ENCODE measurements around the gene SEMA6B. TPM values are rescaled to one million over a fixed set of nuclear protein-coding genes. Genes with fewer than 3 reads are reported as not detected.

SEMA6B gene, protein sequence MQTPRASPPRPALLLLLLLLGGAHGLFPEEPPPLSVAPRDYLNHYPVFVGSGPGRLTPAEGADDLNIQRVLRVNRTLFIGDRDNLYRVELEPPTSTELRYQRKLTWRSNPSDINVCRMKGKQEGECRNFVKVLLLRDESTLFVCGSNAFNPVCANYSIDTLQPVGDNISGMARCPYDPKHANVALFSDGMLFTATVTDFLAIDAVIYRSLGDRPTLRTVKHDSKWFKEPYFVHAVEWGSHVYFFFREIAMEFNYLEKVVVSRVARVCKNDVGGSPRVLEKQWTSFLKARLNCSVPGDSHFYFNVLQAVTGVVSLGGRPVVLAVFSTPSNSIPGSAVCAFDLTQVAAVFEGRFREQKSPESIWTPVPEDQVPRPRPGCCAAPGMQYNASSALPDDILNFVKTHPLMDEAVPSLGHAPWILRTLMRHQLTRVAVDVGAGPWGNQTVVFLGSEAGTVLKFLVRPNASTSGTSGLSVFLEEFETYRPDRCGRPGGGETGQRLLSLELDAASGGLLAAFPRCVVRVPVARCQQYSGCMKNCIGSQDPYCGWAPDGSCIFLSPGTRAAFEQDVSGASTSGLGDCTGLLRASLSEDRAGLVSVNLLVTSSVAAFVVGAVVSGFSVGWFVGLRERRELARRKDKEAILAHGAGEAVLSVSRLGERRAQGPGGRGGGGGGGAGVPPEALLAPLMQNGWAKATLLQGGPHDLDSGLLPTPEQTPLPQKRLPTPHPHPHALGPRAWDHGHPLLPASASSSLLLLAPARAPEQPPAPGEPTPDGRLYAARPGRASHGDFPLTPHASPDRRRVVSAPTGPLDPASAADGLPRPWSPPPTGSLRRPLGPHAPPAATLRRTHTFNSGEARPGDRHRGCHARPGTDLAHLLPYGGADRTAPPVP
- 6.4 TPM for total RNA-seq

DNA sequence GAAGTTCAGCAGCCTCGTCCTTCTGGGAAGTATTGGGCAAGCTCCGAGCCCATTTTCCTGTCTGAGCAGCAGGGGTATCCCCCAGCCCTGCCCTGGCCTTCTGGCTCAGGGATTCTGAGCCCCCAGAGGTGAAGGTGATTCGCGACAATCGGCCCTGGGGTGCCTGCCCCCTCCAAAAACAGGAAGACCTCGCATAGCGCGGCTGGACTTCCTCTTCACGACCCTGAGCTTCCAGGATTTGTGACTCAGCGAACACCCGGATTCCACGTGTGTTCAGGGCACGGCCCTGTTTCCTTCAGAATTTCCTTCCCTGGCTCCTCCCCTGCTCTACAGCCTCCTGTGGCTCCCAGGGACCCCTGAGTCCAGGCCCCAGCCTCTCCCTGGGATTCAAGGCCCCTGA is at the start of gene SEMA6B:
TSS of gene SEMA6B (minus strand) at position 116 of the 400 bp plus-strand sequence. CDS start 1,227 bp downstream, outside the sequence.

DNA sequence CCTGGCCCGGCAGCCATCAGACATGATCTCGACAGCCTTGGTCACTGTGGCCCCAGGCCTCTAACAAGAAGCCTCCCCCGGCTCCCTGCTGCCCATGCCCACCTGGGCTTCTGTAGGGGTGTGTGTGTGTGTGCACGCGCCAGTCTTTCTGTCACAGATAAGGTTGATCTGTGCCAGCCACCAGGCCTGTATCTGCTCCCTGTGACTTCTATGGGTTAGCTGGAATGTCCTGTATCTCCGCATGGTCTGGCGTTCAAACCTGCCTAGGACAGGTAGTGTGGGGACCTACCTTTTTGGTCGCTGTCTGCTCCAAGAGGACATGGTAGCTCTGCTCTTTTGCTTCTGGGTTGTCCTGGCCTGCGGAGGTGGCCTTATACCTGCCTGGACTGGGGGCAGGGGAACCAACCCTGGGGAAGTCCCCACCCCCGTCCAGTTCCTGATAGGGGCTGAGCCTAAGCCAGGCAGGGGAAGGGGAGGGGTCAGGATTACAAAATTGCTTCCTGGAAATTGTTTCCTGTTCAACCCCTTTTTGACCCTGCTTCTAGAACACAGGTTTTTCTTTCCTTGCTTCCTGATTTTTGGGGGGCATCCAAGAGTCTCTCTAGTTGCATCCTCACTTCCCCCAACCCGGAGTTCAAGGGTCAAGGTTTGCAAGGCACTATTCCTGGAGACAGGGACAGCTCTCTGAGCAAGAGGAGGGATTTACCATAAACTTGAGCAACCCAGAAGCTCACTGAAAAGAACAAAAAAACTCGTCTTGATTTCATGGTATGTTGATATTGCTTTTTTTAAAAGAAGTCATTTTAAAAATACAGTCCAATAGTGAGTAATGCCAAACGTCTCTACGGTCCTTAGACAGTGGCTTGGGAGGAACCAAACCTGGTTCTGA is 19.5 kb downstream of the SEMA6B start, which contains the start of gene LRG1:
TSS of gene LRG1 (minus strand) at position 344 of the 889 bp plus-strand sequence. CDS start at position 321, 23 bp downstream.

DNA sequence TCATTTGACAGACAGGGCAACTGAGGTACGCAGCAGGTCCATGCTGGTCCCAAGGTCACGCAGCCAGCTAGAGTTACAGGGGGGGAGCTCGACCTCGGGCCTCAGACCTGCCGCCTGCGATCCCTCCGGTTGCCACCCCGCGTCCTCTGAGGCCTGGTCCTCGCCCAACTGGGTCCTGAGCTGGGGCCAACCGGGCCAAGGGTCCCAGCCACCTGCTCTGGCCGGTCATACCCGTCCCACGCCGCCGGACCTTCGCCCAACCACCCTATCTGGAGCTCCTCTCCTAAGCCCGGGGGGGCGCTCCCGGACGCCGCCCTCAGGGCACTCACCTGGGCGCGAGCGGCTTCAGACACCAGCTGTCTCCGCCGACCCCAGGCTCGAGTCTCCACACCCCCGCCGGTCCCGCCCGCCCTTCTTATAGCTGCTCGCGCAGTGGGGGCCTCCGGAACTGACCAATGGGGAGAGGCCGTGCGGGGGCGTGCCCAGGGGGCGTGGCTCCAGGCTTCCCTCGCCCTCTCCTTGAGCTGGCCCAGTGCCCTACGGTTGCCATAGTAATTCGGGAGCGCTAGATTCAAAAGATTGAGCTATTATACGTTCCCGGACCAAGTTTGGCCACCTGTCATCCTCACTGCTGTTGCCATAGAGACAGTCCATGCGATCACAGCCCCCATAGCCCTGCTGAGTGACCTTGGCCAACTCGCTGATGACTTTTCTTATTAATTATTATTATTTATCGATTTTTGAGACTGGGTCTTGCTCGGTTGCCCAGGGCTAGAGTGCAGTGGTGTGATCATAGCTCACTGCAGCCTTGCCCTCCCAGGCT is 24.4 kb downstream of the SEMA6B start, which contains the start of gene PLIN5:
TSS of gene PLIN5 (minus strand) at position 389 of the 823 bp plus-strand sequence. CDS start 1,150 bp downstream, outside the sequence.

DNA sequence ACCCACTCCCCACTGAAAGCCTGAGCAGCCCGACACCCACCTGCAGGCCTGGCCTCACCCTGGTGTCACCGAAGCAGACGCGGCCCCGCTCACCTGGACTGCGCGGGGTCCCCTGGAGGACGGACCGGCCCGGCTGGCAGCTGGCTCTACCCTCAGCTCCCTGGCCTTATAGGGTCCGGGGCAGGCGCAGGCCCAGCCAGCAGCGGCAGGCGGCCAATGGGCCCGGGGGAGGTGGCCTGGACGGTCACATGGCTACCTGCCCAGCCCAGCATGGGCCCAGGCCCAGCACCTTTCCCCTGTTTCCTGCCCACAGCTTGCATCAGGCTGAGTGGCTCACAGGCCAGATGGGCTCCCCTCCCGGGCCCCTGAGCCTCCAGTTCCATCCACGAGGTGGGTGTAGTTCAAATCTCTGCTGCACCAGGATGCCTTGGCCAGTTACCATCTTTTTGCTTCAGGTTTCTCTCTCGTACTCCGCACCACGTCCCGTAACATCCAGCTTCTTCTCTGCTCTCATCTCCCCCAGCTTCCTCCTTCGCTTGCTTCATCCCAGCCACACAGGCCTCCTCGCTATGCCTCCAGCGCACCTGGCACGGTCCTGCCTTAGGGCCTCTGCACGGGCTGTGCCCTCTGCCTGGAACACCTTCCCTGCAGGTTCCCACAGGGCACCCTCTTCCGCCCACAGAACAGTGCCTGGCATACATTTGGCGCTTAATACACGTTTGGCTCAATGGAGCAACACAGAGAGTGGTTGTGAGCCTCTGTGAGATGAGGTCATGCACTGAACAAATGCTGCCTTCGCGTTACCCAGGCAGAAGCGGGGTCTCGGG is 40.9 kb downstream of the SEMA6B start, which contains the start of gene PLIN4:
TSS of gene PLIN4 (minus strand) at position 142 of the 827 bp plus-strand sequence. CDS start 214 bp downstream, outside the sequence.

Other genes starting within 250 kb of the SEMA6B start
- 22.6 TPM for gene STAP2, start 220.9 kb downstream of the SEMA6B start, total RNA-seq
- 14.0 TPM for gene MPND, start 216.1 kb downstream of the SEMA6B start, total RNA-seq
- gene SH3GL1, start 159.1 kb downstream of the SEMA6B start, total RNA-seq, result 34.4 TPM
- 15.5 TPM for gene CHAF1A, start 157.0 kb downstream of the SEMA6B start, total RNA-seq
- 146 TPM for gene UBXN6, start 101.9 kb downstream of the SEMA6B start, total RNA-seq
- 50.0 TPM for gene HDGFL2, start 87.4 kb downstream of the SEMA6B start, total RNA-seq
- 10.6 TPM for gene PLIN4, start 41.2 kb downstream of the SEMA6B start, total RNA-seq
- gene PLIN5, start 24.5 kb downstream of the SEMA6B start, total RNA-seq, result 5.8 TPM
- 2.3 TPM for gene LRG1, start 19.6 kb downstream of the SEMA6B start, total RNA-seq
- gene TNFAIP8L1, start 79.8 kb upstream of the SEMA6B start, total RNA-seq, result 15.0 TPM
- 57.6 TPM for gene MYDGF, start 110.7 kb upstream of the SEMA6B start, total RNA-seq
- 33.9 TPM for gene DPP9, start 164.2 kb upstream of the SEMA6B start, total RNA-seq
- 26.2 TPM for gene FEM1A, start 232.1 kb upstream of the SEMA6B start, total RNA-seq